ENCODE data around the gene PDE6B. TPM values are rescaled to one million over a fixed set of nuclear protein-coding genes. Genes with fewer than 3 reads are reported as not detected.

PDE6B gene
- total RNA-seq, 1 experiment from 2014 or later = 10.8 TPM

DNA sequence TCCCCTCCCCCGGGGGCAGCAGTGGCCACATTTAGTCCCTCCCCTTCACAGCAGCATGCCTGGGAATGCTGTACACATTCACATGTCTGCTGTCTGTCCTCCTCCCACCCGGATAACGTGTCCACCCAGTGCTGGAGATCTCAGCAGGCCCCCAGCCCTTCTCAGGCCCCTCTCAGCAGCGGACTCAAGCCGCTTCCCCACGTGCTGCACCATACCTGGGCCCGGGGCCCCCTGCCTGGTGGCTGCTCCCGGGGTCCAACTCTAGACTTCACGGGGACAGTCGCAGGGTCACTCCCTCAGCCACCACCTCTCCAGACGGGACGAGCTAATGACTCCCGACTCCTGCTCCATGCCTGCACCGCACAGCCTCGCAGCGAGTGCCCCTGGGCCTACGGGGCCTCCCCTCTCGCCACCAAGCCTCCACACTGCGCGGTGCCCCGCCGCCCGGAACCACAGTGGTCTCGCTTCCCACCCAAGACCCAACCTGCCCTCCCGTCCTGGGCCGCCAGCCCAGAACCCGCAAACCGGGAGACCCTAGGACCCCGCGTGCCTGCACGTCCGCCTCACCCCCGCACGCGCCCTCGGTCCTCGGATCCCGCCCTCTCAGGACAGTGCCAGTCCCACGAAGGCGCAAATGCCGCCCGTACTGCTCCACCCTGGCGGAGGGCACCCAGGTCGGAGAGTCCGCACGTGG lies 79.0 kb downstream of the PDE6B start:
- Histone ChIP-seq H4K8ac (replicated peaks; ENCODE audit: insufficient read length, low read depth, low read length) (no peak overlapping the region), H3K56ac (ENCODE audit: insufficient read length, low read depth, low read length) (no peak overlapping the region), H3K4ac (ENCODE audit: low read depth, low read length) (no peak overlapping the region), H3K79me1 (ENCODE audit: insufficient read depth, low read depth, low read length, poor library complexity, severe bottlenecking) (peaks cover 8% of the 10 kb centered on the region), H2BK15ac (ENCODE audit: low read depth, low read length) (no peak overlapping the region), H3K27me3 (ENCODE audit: insufficient read depth, low read length) (no peaks in the 10 kb centered on the region; the same call in 1 of the 2 replicates), H2BK12ac (ENCODE audit: insufficient read length, low read depth, low read length) (no peak overlapping the region), H3K14ac (ENCODE audit: insufficient read depth, low read length) (no peak overlapping the region; the same call in 1 of the 2 replicates), H3K18ac (ENCODE audit: insufficient read length, low read depth, low read length) (no peak overlapping the region), H4K91ac (ENCODE audit: insufficient read length, low read depth, low read length) (no peak overlapping the region), H3K4me2 (ENCODE audit: insufficient read depth, insufficient read length, low read length) (no peak overlapping the region), H2BK5ac (ENCODE audit: insufficient read length, low read length) (no peak overlapping the region), H2BK120ac (ENCODE audit: low read depth, low read length, poor library complexity, severe bottlenecking) (no peak overlapping the region), H3K23me2 (ENCODE audit: insufficient read length, low read depth, low read length, poor library complexity, severe bottlenecking) (peaks cover 3% of the 10 kb centered on the region), H4K20me1 (ENCODE audit: control insufficient read depth, insufficient read depth, insufficient read length) (peaks cover 4% of the 10 kb centered on the region), H3K23ac (ENCODE audit: insufficient read length, low read depth, low read length) (no peak overlapping the region), H3K9ac (ENCODE audit: extremely low read depth, insufficient read length, low read length) (no peak overlapping the region), H2BK20ac (ENCODE audit: low read depth, low read length, poor library complexity, severe bottlenecking) (no peak overlapping the region), H2AFZ (ENCODE audit: low read length) (no peak overlapping the region), H3K27ac (ENCODE audit: insufficient read length, low read depth, low read length) (no peak overlapping the region), H2AK5ac (ENCODE audit: insufficient read length, low read length) (no peak overlapping the region), H3T11ph (ENCODE audit: low read length) (no peak overlapping the region), H4K5ac (ENCODE audit: insufficient read length, low read depth, low read length) (no peak overlapping the region), H3K9me3 (ENCODE audit: control insufficient read depth, low read depth, low read length) (no peaks in the 10 kb centered on the region), H3K4me1 (ENCODE audit: insufficient read depth, low read length) (peaks cover 1% of the 10 kb centered on the region; the same call in 1 of the 2 replicates), H3K79me2 (ENCODE audit: insufficient read depth, low read length) (peaks cover 14% of the 10 kb centered on the region; the same call in 1 of the 2 replicates)
- DNase-seq = no peak
- H3K27me3 Mint-ChIP-seq (ENCODE audit: low read depth) = peaks cover 24% of the 10 kb centered on the region
- peaks cover 8 to 9% of the 10 kb centered on the region in 2 experiments; a peak in 3 of 4 replicates for H3K4me1 Mint-ChIP-seq
- TF ChIP-seq, protein P1, sequence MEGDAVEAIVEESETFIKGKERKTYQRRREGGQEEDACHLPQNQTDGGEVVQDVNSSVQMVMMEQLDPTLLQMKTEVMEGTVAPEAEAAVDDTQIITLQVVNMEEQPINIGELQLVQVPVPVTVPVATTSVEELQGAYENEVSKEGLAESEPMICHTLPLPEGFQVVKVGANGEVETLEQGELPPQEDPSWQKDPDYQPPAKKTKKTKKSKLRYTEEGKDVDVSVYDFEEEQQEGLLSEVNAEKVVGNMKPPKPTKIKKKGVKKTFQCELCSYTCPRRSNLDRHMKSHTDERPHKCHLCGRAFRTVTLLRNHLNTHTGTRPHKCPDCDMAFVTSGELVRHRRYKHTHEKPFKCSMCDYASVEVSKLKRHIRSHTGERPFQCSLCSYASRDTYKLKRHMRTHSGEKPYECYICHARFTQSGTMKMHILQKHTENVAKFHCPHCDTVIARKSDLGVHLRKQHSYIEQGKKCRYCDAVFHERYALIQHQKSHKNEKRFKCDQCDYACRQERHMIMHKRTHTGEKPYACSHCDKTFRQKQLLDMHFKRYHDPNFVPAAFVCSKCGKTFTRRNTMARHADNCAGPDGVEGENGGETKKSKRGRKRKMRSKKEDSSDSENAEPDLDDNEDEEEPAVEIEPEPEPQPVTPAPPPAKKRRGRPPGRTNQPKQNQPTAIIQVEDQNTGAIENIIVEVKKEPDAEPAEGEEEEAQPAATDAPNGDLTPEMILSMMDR (conservative IDR thresholded peaks at IDR 0.05) = no peak
- no peak overlapping the region for H3K4me3 Mint-ChIP-seq
- no CpG with 5 or more reads among the region's 46 CpGs for WGBS (ENCODE audit: extremely low coverage, insufficient read length, low lambda C conversion rate)
- H3K27ac Mint-ChIP-seq = no peak overlapping the region
- peaks cover 0 to 7% of the 10 kb centered on the region in 2 experiments; a peak in 2 of 5 replicates for H3K9me3 Mint-ChIP-seq
- peaks cover 8 to 10% (median 8%) of the 10 kb centered on the region in 3 experiments; a peak in 6 of 7 replicates for H3K36me3 Mint-ChIP-seq (ENCODE audit: insufficient read depth in 1 of 3, low read depth in 3 of 3)

Measured in H9 (cell line).